Gastrocnemius medialis (tissue), 4 donors: ENCODE measurements around the gene ISCA1.

Experiments
- POLR2A ChIP-seq, 2 donors: fragments of 450-650 bp; IDR thresholded peaks; one replicate each; pipeline ENCODE4 v1.6.1; 2017; ENCODE audit warnings: antibody characterized with exemption in 2 of 2, mild to moderate bottlenecking in 2 of 2, moderate library complexity in 2 of 2
- TF ChIP-seq, protein P1 (sequence below), 5 experiments: fragments of 450-650 bp in 3 of 5; fragments of 200-600 bp in 2 of 5; sonication (generic) in 2 of 5; IDR thresholded peaks in 4 of 5; conservative IDR thresholded peaks in 1 of 5; 1 replicate in 4 of 5; 2 replicates in 1 of 5; pipeline ENCODE4 v1.5.1; 2016 to 2019; ENCODE audit warnings: antibody characterized with exemption in 5 of 5, mild to moderate bottlenecking in 3 of 5, moderate library complexity in 3 of 5

DNA sequence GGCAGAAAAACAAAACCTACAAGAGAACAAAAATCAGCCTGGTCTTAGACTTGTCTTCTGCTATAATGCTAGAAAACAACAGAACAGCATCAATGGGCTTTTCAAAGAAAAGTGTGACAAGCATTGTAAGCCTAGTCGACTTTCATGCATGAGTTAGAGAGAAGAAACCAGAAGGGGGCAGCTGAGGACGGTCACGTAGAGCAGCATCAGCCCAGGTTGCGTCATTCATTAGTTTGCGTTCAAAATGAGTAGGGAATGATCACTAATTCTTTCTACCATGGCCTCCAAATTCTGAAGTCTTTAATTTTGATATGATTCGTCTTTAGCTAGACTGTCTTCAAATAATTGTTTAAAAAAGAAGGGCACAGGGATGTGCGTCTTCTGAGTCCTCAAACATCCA lies 4.7 kb upstream of the ISCA1 start:
- TF ChIP-seq, protein P1, sequence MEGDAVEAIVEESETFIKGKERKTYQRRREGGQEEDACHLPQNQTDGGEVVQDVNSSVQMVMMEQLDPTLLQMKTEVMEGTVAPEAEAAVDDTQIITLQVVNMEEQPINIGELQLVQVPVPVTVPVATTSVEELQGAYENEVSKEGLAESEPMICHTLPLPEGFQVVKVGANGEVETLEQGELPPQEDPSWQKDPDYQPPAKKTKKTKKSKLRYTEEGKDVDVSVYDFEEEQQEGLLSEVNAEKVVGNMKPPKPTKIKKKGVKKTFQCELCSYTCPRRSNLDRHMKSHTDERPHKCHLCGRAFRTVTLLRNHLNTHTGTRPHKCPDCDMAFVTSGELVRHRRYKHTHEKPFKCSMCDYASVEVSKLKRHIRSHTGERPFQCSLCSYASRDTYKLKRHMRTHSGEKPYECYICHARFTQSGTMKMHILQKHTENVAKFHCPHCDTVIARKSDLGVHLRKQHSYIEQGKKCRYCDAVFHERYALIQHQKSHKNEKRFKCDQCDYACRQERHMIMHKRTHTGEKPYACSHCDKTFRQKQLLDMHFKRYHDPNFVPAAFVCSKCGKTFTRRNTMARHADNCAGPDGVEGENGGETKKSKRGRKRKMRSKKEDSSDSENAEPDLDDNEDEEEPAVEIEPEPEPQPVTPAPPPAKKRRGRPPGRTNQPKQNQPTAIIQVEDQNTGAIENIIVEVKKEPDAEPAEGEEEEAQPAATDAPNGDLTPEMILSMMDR (IDR thresholded peaks at IDR 0.05 in 4 of 5, conservative IDR thresholded peaks at IDR 0.05 in 1 of 5) = no peak
- TF ChIP-seq POLR2A (IDR thresholded peaks at IDR 0.05) = no peak
